ENCODE measurements around the gene MYL2. TPM values are rescaled to one million over a fixed set of nuclear protein-coding genes. Genes with fewer than 3 reads are reported as not detected.

MYL2 gene
- total and polyA plus RNA-seq, 9 of the 15 experiments (the other 6 are each of a cell fraction or from before 2014, with no cell fraction given), result not detected

DNA sequence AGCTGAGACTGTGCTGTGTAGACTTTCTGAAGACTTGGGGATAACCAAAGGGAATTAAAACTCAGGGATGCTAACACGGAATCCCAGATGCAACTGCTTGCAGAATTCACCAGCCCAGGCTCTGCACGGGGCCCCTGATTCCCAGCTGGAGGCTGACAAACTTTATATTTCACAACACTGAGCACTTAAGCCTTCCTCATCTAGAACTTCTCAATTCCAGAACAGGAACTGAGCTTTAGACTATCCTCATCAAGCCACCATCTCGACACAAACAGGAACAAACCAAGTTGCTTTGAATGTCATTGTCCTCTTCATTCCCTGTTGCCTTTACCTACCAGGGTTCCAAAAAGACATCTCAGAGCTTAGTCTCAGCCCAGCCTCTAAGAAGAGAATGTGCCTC, 51.4 kb downstream of the MYL2 start (continued):
- TF ChIP-seq, protein P1, sequence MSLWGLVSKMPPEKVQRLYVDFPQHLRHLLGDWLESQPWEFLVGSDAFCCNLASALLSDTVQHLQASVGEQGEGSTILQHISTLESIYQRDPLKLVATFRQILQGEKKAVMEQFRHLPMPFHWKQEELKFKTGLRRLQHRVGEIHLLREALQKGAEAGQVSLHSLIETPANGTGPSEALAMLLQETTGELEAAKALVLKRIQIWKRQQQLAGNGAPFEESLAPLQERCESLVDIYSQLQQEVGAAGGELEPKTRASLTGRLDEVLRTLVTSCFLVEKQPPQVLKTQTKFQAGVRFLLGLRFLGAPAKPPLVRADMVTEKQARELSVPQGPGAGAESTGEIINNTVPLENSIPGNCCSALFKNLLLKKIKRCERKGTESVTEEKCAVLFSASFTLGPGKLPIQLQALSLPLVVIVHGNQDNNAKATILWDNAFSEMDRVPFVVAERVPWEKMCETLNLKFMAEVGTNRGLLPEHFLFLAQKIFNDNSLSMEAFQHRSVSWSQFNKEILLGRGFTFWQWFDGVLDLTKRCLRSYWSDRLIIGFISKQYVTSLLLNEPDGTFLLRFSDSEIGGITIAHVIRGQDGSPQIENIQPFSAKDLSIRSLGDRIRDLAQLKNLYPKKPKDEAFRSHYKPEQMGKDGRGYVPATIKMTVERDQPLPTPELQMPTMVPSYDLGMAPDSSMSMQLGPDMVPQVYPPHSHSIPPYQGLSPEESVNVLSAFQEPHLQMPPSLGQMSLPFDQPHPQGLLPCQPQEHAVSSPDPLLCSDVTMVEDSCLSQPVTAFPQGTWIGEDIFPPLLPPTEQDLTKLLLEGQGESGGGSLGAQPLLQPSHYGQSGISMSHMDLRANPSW (CRISPR knock-in tag; IDR thresholded peaks at IDR 0.05), result no peak
- TF ChIP-seq GTF2F1 (IDR thresholded peaks at IDR 0.05; ENCODE audit: low read depth, low read length) (no peak), NR2C1 (IDR thresholded peaks at IDR 0.05) (no peak), NR2C1 (tag; IDR thresholded peaks at IDR 0.05) (no peak), ZBTB7A (IDR thresholded peaks at IDR 0.05; ENCODE audit: borderline replicate concordance, control insufficient read depth, low read depth, low read length) (no peak), ATF1 (CRISPR knock-in tag; IDR thresholded peaks at IDR 0.05) (no peak), ATF1 (tag; IDR thresholded peaks at IDR 0.05) (no peak), POLR2AphosphoS2 (IDR thresholded peaks at IDR 0.05; ENCODE audit: low read length) (no peak), BRCA1 (IDR thresholded peaks at IDR 0.05) (no peak), BRCA1 (CRISPR knock-in tag; IDR thresholded peaks at IDR 0.05) (no peak), HIVEP1 (CRISPR knock-in tag; IDR thresholded peaks at IDR 0.05) (no peak), FOXM1 (IDR thresholded peaks at IDR 0.05; ENCODE audit: low read depth) (no peak), FOXM1 (CRISPR knock-in tag; IDR thresholded peaks at IDR 0.05; ENCODE audit: low read depth) (no peak)
- TF ChIP-seq, protein P2, sequence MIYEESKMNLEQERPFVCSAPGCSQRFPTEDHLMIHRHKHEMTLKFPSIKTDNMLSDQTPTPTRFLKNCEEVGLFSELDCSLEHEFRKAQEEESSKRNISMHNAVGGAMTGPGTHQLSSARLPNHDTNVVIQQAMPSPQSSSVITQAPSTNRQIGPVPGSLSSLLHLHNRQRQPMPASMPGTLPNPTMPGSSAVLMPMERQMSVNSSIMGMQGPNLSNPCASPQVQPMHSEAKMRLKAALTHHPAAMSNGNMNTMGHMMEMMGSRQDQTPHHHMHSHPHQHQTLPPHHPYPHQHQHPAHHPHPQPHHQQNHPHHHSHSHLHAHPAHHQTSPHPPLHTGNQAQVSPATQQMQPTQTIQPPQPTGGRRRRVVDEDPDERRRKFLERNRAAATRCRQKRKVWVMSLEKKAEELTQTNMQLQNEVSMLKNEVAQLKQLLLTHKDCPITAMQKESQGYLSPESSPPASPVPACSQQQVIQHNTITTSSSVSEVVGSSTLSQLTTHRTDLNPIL (CRISPR knock-in tag; IDR thresholded peaks at IDR 0.05), result no peak
